Measurements from ENCODE around the gene SPPL2B.
"Not testable (repeated sequence)": the region's sequence is repeated elsewhere in the genome, so short reads cannot be mapped to it uniquely, and the experiment has no call there.

SPPL2B gene

DNA sequence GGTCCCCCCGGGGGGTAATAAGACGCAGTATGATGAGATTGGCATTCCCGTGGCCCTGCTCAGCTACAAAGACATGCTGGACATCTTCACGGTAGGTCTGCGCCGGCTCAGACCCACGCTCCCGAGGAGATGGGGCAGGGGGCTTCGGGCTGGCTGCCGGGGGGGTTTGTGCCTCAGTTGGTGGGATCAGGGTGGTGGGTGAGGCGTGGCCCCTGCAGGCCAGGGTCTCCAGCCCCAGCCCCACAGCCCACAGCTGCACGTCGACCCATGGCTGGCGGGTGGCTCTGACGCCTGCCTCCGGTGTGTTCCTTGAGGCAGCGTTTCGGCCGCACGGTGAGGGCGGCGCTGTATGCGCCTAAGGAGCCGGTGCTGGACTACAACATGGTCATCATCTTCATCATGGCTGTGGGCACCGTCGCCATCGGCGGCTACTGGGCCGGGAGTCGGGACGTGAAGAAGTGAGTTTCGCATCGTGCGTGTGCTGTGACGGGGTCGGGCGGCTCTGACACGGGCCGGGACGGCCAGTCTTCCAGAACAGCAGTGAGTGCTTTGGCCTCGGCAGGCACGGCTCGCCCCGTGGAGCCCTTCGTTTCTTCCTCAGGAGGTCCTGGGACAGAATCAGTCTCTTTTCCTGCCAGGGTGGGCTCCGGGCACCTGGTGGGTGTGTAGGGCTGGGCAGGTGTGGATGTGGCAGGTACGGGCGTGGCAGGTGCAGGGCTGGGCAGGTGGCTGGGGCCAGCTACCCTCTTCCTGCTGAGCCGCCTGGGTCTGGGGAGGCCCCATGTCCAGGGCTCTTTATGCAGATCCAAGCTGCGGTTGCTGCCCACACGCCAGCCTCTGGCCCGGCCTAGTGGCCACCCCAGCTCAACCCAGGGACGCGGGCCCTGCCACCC is 10.5 kb downstream of the SPPL2B start:
- no peak for DNase-seq

DNA sequence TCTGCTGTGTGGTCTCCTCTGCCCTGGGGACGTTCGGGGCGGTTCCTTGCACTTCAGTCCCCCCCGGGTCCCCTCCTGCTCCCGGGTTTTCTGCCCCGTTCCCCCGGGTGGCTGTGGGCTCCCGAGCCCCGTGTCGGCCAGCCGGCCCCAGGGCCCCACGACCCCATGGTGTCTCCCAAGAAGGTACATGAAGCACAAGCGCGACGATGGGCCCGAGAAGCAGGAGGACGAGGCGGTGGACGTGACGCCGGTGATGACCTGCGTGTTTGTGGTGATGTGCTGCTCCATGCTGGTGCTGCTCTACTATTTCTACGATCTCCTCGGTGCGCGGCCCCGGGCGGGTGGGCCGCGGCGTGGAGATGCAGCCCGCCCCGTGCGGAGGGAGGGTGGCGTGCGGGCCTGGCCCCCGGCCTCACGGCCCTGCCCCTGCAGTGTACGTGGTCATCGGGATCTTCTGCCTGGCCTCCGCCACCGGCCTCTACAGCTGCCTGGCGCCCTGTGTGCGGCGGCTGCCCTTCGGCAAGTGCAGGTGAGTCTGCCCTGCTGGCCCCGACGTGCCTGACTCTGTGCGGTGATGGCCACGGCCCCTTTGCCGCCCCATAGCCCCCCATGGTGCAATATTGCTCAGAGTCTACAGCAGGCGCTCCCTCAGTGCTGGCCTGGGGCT is 11.3 kb downstream of the SPPL2B start:
- no peak for DNase-seq

GRCh38 chr19:2340496-2341243 is 12.2 kb downstream of the SPPL2B start:
- DNase-seq, result no peak

GRCh38 chr19:2341244-2341751 is 12.8 kb downstream of the SPPL2B start:
- no peak for DNase-seq

DNA sequence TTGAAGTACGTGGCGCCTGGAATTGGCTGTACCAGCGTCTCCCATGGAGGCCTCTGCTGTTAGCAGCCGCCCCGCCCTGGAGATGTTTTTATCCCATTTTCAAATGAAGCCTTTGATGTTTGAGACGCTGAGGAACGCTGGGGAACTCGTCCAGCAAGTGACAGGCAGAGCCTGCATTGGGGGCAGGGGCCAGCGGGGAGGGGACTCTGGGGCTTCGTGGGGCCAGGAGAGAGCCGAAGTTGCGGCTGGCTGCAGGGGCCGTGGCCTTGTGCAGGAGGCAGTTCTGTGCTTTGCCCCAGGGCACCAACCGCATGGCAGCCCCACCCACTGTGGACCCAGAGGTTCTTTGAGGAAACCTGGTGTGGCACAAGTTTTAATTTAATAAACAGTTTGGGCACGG is 13.5 kb downstream of the SPPL2B start:
- no peak for DNase-seq

- no peak for DNase-seq
Measured at GRCh38 chr19:2342656-2343288, 14.3 kb downstream of the SPPL2B start.

DNA sequence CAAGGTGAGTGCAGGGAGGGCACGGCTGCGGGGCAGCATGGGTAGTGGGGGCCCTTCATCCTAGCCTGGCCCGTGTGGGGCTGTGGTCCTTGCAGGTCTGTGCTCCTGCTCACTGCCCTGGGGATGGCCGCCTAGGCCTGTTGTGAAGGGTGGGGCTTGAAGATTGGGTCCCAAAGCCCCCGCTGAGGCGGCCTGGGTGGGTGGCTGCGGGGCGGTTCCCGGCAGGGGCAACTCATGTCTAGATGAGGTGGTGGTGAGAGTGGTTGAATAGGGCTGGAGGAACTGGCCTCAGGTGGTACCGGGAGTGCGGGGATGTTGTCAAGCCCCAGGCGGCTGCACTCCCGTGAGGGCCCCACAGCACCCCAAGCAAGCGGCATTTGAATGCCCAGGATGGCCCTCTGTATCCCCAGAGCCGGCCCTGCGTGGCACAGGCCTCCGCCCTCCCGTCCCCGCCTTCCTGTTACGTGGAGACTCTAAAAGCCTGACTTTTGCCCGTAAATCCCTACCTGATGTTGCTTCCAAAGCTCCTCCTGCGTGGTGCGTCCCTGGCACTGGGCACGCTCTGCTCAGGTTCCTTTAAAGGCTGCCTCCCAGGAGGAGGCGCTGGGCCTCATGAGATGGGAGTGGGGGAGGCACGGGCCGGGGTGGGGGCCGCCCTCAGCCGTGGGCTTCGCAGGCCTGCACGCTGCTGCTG is 15.0 kb downstream of the SPPL2B start:
- no peak for DNase-seq

GRCh38 chr19:2344381-2344870 is 15.9 kb downstream of the SPPL2B start:
- DNase-seq, result no peak

DNA sequence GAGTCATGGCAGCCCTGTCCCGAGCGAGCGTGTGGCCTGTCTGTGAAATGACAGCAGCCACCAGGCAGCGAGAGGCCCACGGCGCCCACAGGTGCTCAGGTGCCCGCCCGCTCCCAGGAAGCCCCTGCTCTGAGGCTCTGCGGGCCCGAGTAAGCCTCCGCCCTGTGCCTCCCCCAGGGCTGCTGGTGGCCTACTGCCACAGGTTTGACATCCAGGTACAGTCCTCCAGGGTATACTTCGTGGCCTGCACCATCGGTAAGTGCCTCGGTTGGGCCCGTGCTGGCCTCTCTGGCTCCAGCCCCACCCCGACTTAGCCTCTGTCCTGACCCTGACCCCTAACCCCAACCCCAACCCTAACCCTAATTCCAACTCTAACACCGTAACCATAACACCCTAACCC is 16.6 kb downstream of the SPPL2B start:
- DNase-seq, result no peak

GRCh38 chr19:2345794-2346663 is 17.5 kb downstream of the SPPL2B start:
- DNase-seq, result no peak

DNA sequence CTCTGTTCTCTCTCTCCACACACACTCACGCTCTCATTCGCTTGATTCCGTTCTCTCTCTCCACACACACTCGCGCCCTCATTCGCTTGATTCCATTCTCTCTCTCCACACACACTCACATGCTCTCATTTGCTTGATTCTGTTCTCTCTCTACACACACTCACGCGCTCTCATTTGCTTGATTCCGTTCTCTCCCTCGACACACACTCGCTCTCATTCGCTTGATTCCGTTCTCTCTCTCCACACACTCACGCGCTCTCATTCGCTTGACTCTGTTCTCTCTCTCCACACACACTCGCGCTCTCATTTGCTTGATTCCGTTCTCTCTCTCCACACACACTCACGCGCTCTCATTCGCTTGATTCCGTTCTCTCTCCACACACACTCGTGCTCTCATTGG is 21.3 kb downstream of the SPPL2B start:
- DNase-seq, result not testable (repeated sequence)

DNA sequence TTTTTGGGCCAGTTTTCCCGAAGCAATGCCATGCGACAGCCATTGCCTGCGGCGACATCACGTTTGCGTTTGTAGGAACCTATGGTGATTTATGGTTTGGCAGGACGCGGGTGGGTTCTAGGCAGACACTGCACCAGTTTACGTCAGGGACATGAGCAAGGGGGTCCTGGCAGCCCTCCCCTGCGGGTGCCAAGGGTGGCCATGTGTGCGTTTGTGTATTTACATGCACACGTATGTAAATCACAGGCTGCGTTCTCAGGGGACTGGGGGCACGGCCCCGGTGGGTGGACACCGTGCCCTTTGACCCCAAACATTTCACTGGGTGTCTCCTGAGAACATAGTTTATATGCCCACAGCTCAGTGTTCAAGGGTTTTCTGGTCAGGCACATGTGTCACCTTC is 22.2 kb downstream of the SPPL2B start:
- DNase-seq, result no peak

- no peak for DNase-seq
Measured at GRCh38 chr19:2351591-2351990, 23.1 kb downstream of the SPPL2B start.

DNA sequence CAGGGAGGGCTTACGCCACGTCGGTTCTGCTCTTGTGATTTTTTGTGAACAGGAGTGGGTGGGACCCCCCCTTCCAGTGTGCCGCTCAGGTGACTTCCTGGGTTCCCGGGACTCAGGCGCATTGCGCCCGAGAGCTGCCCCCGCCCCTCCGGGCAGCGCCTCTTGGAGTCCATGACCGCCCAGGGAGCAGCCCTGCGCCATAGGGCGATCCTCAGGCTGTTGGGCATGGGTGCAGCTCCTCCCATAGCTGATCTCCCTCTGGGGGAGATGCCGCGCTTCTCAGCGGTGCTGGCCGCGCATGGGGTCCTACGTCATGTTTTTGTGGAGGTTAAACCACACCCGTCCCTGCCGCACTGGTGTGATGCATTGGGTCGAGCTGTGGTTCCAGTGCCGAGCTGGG is 23.6 kb downstream of the SPPL2B start:
- DNase-seq, result no peak

- DNase-seq, result no peak
Measured at GRCh38 chr19:2353159-2353886, 24.8 kb downstream of the SPPL2B start.

DNA sequence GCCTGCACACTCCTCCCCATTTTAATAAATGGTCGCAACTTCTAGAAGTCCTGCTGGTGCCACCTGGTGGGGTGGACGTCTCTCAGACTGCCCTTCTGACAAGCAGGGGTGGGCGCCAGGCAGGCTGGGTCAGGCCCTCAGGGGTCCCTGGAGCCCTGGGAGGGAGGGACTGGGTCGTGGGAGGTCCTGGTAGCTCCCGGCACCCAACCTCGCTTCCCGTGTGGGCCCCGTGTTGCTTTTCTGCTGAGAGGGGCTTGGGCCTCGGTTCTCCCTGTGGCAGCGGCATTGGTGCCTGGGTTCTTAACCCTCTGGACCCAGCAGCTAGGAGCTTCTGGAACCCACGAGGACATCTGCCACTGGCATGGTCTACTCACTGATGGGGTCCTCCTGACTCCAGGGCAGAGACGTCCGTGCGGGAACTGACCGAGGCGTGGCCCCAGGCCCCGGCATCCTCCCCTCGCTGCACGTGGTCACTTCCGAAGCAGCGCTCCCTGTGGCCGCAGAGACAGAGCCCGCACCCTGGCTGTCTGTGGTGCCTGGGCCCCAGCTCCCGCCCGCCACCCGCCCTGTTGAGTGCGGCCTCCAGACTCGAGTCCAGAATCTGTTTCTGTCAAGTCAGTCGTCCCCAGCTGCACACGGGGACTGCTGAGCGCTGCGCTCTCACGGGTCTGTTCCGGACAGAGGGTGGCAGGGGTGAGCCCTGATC is 25.6 kb downstream of the SPPL2B start:
- DNase-seq, result no peak

DNA sequence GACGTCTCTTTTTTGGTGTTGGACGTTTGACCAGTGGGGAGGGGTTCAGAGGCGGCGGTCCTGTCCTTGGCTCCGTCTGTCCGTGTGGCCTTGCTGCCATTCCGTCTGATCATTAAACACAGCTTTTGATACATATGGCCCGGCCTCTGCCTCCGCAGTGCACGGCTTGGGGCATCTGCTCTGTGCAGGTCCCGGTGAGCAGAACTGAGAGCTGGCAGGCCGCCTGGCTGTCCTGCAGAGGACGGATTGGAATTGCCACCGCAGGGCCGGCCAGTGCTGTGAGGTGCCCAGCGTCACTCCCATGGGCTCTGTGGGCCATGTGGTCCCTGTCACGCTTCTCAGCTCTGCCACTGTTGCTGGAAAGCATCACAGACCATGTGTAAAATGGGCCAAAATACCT is 26.2 kb downstream of the SPPL2B start:
- DNase-seq, result no peak

GRCh38 chr19:2355168-2356035 is 26.9 kb downstream of the SPPL2B start:
- no peak for DNase-seq

Measured in stimulated activated CD4-positive, alpha-beta T cell treated with anti-CD3 and anti-CD28 coated beads, Interleukin-4, amount 100 ng/mL, for 4 hours (primary cell).